ENCODE data around the gene NEDD8.
A peak's percentile ranks its signal among the peaks of the same experiment; 100 is the strongest.
"Not testable (repeated sequence)": the region's sequence is repeated elsewhere in the genome, so short reads cannot be mapped to it uniquely, and the experiment has no call there.

NEDD8 gene

GRCh38 chr14:24222987-24223386, 9.2 kb downstream of the NEDD8 start:
- not testable (repeated sequence) for DNase-seq (ENCODE audit: low read depth)

GRCh38 chr14:24219521-24219920, 12.6 kb downstream of the NEDD8 start:
- no peak for DNase-seq (ENCODE audit: low read depth)

- DNase-seq (ENCODE audit: low read depth), result no peak
These were observed 13.1 kb downstream of the NEDD8 start for GRCh38 chr14:24219080-24219479.

GRCh38 chr14:24216876-24217275, 15.3 kb downstream of the NEDD8 start:
- DNase-seq (ENCODE audit: low read depth), result not testable (repeated sequence)

- no peak for DNase-seq (ENCODE audit: low read depth)
These were observed 15.8 kb downstream of the NEDD8 start for GRCh38 chr14:24216345-24216699.

GRCh38 chr14:24215495-24216344, 16.4 kb downstream of the NEDD8 start, which contains the start of gene MDP1:
TSS of gene MDP1 (minus strand) at chr14:24216066. CDS start at chr14:24215955, 111 bp downstream.
- peak; percentile 84 for DNase-seq (ENCODE audit: low read depth)

- DNase-seq (ENCODE audit: low read depth), result no peak
These were observed 18.1 kb downstream of the NEDD8 start for GRCh38 chr14:24213866-24214662.

- peak; percentile 94 for DNase-seq (ENCODE audit: low read depth)
These were observed 19.0 kb downstream of the NEDD8 start, which contains the start of gene CHMP4A for GRCh38 chr14:24212924-24213865. TSS of gene CHMP4A (minus strand) at chr14:24213488. CDS start at chr14:24213439, 49 bp downstream.

GRCh38 chr14:24211311-24211710, 20.9 kb downstream of the NEDD8 start:
- no peak for DNase-seq (ENCODE audit: low read depth)

GRCh38 chr14:24207625-24208024, 24.5 kb downstream of the NEDD8 start:
- DNase-seq (ENCODE audit: low read depth), result no peak

- no peak for DNase-seq (ENCODE audit: low read depth)
These were observed 25.0 kb downstream of the NEDD8 start for GRCh38 chr14:24207104-24207551.

- DNase-seq (ENCODE audit: low read depth), result no peak
These were observed 25.7 kb downstream of the NEDD8 start for GRCh38 chr14:24206260-24207103.

GRCh38 chr14:24204163-24205146, 27.7 kb downstream of the NEDD8 start:
- DNase-seq (ENCODE audit: low read depth), result no peak

- DNase-seq (ENCODE audit: low read depth), result not testable (repeated sequence)
These were observed 28.8 kb downstream of the NEDD8 start for GRCh38 chr14:24203249-24203886.

- not testable (repeated sequence) for DNase-seq (ENCODE audit: low read depth)
These were observed 29.6 kb downstream of the NEDD8 start for GRCh38 chr14:24202538-24202937.

- no peak for DNase-seq (ENCODE audit: low read depth)
These were observed 33.2 kb downstream of the NEDD8 start for GRCh38 chr14:24198814-24199524.

- DNase-seq (ENCODE audit: low read depth), result no peak
These were observed 35.1 kb downstream of the NEDD8 start for GRCh38 chr14:24197056-24197450.

Data from T follicular helper cell (primary cell).